H9 (cell line): Measurements from ENCODE around the gene MSI1. TPM values are rescaled to one million over a fixed set of nuclear protein-coding genes. Genes with fewer than 3 reads are reported as not detected.

Experiments used
- DNase-seq: peaks from one replicate; pipeline ENCODE4 v3.0.0-alpha.2; 2017
- H2AFZ ChIP-seq: one replicate; pipeline ENCODE4 v1.6.1; 2013; ENCODE audit warnings: mild to moderate bottlenecking, low read length, control low read depth, moderate library complexity
- H2AK5ac ChIP-seq: 2 replicates; pipeline ENCODE4 v1.6.1; 2013; ENCODE audit warnings: low read length, control low read depth, mixed read lengths; ENCODE audit not compliant: insufficient read length
- H2BK120ac ChIP-seq: one replicate; pipeline ENCODE4 v1.6.1; 2013; ENCODE audit warnings: low read depth, mild to moderate bottlenecking, low read length, control low read depth, inconsistent platforms; ENCODE audit not compliant: poor library complexity, severe bottlenecking
- H2BK12ac ChIP-seq: 2 replicates; pipeline ENCODE4 v1.6.1; 2013; ENCODE audit warnings: low read length, control low read depth, mixed read lengths, low read depth; ENCODE audit not compliant: insufficient read length
- H2BK15ac ChIP-seq: 2 replicates; pipeline ENCODE4 v1.6.1; 2013; ENCODE audit warnings: low read depth, low read length, control low read depth
- H2BK20ac ChIP-seq: one replicate; pipeline ENCODE4 v1.6.1; 2013; ENCODE audit warnings: low read depth, mild to moderate bottlenecking, low read length, control low read depth, inconsistent platforms; ENCODE audit not compliant: poor library complexity, severe bottlenecking
- H2BK5ac ChIP-seq: 2 replicates; pipeline ENCODE4 v1.6.1; 2013; ENCODE audit warnings: low read length, control low read depth, mixed read lengths; ENCODE audit not compliant: insufficient read length
- H3K14ac ChIP-seq: 2 replicates; pipeline ENCODE4 v1.6.1; 2013; ENCODE audit warnings: low read length, control low read depth; ENCODE audit not compliant: insufficient read depth
- H3K18ac ChIP-seq: 2 replicates; pipeline ENCODE4 v1.6.1; 2013; ENCODE audit warnings: low read depth, mild to moderate bottlenecking, mixed read lengths, low read length, control low read depth; ENCODE audit not compliant: insufficient read length
- H3K23ac ChIP-seq: 2 replicates; pipeline ENCODE4 v1.6.1; 2013; ENCODE audit warnings: low read length, control low read depth, mixed read lengths, low read depth; ENCODE audit not compliant: insufficient read length
- H3K23me2 ChIP-seq: 2 replicates; pipeline ENCODE4 v1.6.1; 2013; ENCODE audit warnings: low read depth, mild to moderate bottlenecking, mixed read lengths, low read length, control low read depth; ENCODE audit not compliant: insufficient read length, poor library complexity, severe bottlenecking
- H3K27ac ChIP-seq: 2 replicates; pipeline ENCODE4 v1.5.1; 2013; ENCODE audit warnings: low read length, control low read depth, mixed read lengths, low read depth; ENCODE audit not compliant: insufficient read length
- H3K27me3 ChIP-seq: 2 replicates; pipeline ENCODE4 v1.6.1; 2013; ENCODE audit warnings: low read length, control low read depth, inconsistent platforms; ENCODE audit not compliant: insufficient read depth
- H3K4ac ChIP-seq: 2 replicates; pipeline ENCODE4 v1.6.1; 2013; ENCODE audit warnings: low read depth, mild to moderate bottlenecking, control low read depth, inconsistent platforms, low read length, moderate library complexity
- H3K4me1 ChIP-seq: 2 replicates; pipeline ENCODE4 v1.6.1; 2013; ENCODE audit warnings: low read length, control low read depth, inconsistent platforms; ENCODE audit not compliant: insufficient read depth
- H3K4me2 ChIP-seq: 2 replicates; pipeline ENCODE4 v1.6.1; 2013; ENCODE audit warnings: low read length, control low read depth, mixed read lengths; ENCODE audit not compliant: insufficient read length, insufficient read depth
- H3K56ac ChIP-seq: 2 replicates; pipeline ENCODE4 v1.6.1; 2013; ENCODE audit warnings: low read depth, mild to moderate bottlenecking, mixed read lengths, low read length, control low read depth; ENCODE audit not compliant: insufficient read length
- H3K79me1 ChIP-seq: 2 replicates; pipeline ENCODE4 v1.6.1; 2013; ENCODE audit warnings: low read depth, mild to moderate bottlenecking, moderate library complexity, low read length, control low read depth, inconsistent platforms; ENCODE audit not compliant: insufficient read depth, poor library complexity, severe bottlenecking
- H3K79me2 ChIP-seq: 2 replicates; pipeline ENCODE4 v1.6.1; 2013; ENCODE audit warnings: low read length, control low read depth, inconsistent platforms; ENCODE audit not compliant: insufficient read depth
- H3K9ac ChIP-seq: 2 replicates; pipeline ENCODE4 v1.6.1; 2013; ENCODE audit warnings: low read length, control low read depth, mixed read lengths; ENCODE audit not compliant: insufficient read length; ENCODE audit errors: extremely low read depth
- H3K9me3 ChIP-seq: one replicate; pipeline ENCODE4 v1.6.1; 2013; ENCODE audit warnings: low read depth, low read length, inconsistent platforms; ENCODE audit not compliant: control insufficient read depth
- H3T11ph ChIP-seq: one replicate; pipeline ENCODE4 v1.6.1; 2013; ENCODE audit warnings: mild to moderate bottlenecking, low read length, control low read depth, inconsistent platforms
- H4K20me1 ChIP-seq: one replicate; pipeline ENCODE4 v1.6.1; 2013; ENCODE audit not compliant: control insufficient read depth, insufficient read length, insufficient read depth
- H4K5ac ChIP-seq: 2 replicates; pipeline ENCODE4 v1.6.1; 2013; ENCODE audit warnings: low read depth, mild to moderate bottlenecking, mixed read lengths, low read length, control low read depth; ENCODE audit not compliant: insufficient read length
- H4K8ac ChIP-seq: replicated peaks from 2 replicates; pipeline ENCODE4 v1.6.1; 2013; ENCODE audit warnings: low read length, control low read depth, mixed read lengths, low read depth; ENCODE audit not compliant: insufficient read length
- H4K91ac ChIP-seq: 2 replicates; pipeline ENCODE4 v1.6.1; 2013; ENCODE audit warnings: low read depth, mild to moderate bottlenecking, moderate library complexity, mixed read lengths, low read length, control low read depth; ENCODE audit not compliant: insufficient read length
- H3K27ac Mint-ChIP-seq, 3 experiments: 2 replicates in 2 of 3; 3 replicates in 1 of 3; pipeline ENCODE4 v1.8.0; 2020 to 2021; ENCODE audit warnings: mixed read lengths in 3 of 3, mild to moderate bottlenecking in 1 of 3, moderate library complexity in 1 of 3
- H3K27me3 Mint-ChIP-seq: 2 replicates; pipeline ENCODE4 v1.8.0; 2021; ENCODE audit warnings: low read depth, mild to moderate bottlenecking, moderate library complexity, mixed read lengths
- H3K36me3 Mint-ChIP-seq, 3 experiments: 2 replicates in 2 of 3; 3 replicates in 1 of 3; pipeline ENCODE4 v1.8.0; 2020 to 2021; ENCODE audit warnings: low read depth in 3 of 3, mixed read lengths in 3 of 3; ENCODE audit not compliant: insufficient read depth in 1 of 3
- H3K4me1 Mint-ChIP-seq, 2 experiments: 2 replicates each; pipeline ENCODE4 v1.8.0; 2020; ENCODE audit warnings: mixed read lengths in 2 of 2
- H3K4me3 Mint-ChIP-seq, 2 experiments: 2 replicates in 1 of 2; 3 replicates in 1 of 2; pipeline ENCODE4 v1.8.0; 2020 to 2021; ENCODE audit warnings: mild to moderate bottlenecking in 2 of 2, mixed read lengths in 2 of 2, moderate library complexity in 1 of 2
- H3K9me3 Mint-ChIP-seq, 2 experiments: 2 replicates in 1 of 2; 3 replicates in 1 of 2; pipeline ENCODE4 v1.8.0; 2020; ENCODE audit warnings: mild to moderate bottlenecking in 2 of 2, mixed read lengths in 2 of 2, moderate library complexity in 1 of 2
- WGBS: extraction: QIAGEN DNeasy Blood & Tissue Kit; methylation state at CpG from one replicate; pipeline ENCODE4 v1.1.7; 2013; ENCODE audit warnings: missing lambda C conversion rate, low lambda C conversion rate, mixed read lengths; ENCODE audit not compliant: insufficient read length; ENCODE audit errors: extremely low coverage; 5-methylcytosine and 5-hydroxymethylcytosine counted together
- total RNA-seq: library from RNA; stranded (reverse); gene quantifications from 2 replicates; pipeline ENCODE4 v1.2.1, GENCODE V29; 2021
- TF ChIP-seq, protein P1 (sequence below): fragments of 200-600 bp; sonication (generic); conservative IDR thresholded peaks from 3 replicates; pipeline ENCODE4 v1.8.0; 2021; ENCODE audit warnings: antibody characterized with exemption, mild to moderate bottlenecking

Gene MSI1
- total RNA-seq, 1 experiment from 2014 or later: 91.5 TPM

DNA sequence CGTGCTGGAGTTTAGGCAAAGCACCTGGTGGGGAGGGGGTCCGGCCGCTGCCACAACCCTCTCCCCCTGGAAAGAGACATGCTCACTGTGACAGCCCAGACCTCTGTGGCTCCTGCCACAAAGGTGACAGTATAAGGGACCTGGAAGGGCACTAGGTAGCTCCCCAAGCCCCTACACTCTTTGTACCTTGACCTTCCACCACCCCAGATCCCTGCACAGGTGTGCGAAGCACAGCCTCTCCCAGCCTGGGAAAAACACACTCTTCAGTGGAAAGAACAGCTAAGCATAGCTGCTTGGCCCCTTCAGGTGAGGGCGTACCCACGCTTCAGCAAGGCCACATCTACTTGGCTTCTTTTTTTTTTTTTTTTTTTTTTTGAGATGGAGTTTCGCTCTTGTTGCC lies 36.4 kb downstream of the MSI1 start:
- no peak for DNase-seq

More for the DNA sequence above, 36.4 kb downstream of the MSI1 start:
- Histone ChIP-seq H3K4ac (no peak overlapping the region), H3K4me1 (no peaks in the 10 kb centered on the region), H2AK5ac (no peak overlapping the region), H2AFZ (no peak overlapping the region), H3T11ph (no peak overlapping the region), H3K27me3 (no peaks in the 10 kb centered on the region), H2BK20ac (no peak overlapping the region), H3K79me1 (no peaks in the 10 kb centered on the region), H4K20me1 (no peaks in the 10 kb centered on the region), H3K23ac (no peak overlapping the region), H3K18ac (no peak overlapping the region), H2BK15ac (no peak overlapping the region), H4K5ac (no peak overlapping the region), H3K79me2 (no peaks in the 10 kb centered on the region), H2BK12ac (no peak overlapping the region), H2BK120ac (no peak overlapping the region), H4K91ac (no peak overlapping the region), H3K23me2 (no peaks in the 10 kb centered on the region), H3K9me3 (peaks cover 4% of the 10 kb centered on the region), H3K56ac (no peak overlapping the region), H3K27ac (no peak overlapping the region), H2BK5ac (no peak overlapping the region), H4K8ac (no peak overlapping the region), H3K14ac (no peak overlapping the region), H3K4me2 (no peak overlapping the region), H3K9ac (no peak overlapping the region)
- Mint-ChIP-seq H3K9me3 (peaks cover 17 to 18% of the 10 kb centered on the region in 2 experiments), H3K27me3 (peaks cover 10% of the 10 kb centered on the region), H3K36me3 (peaks cover 3 to 14% (median 8%) of the 10 kb centered on the region in 3 experiments), H3K27ac (no peak overlapping the region; a peak in 1 of 7 replicates), H3K4me1 (no peaks in the 10 kb centered on the region), H3K4me3 (no peak overlapping the region)
- TF ChIP-seq, protein P1, sequence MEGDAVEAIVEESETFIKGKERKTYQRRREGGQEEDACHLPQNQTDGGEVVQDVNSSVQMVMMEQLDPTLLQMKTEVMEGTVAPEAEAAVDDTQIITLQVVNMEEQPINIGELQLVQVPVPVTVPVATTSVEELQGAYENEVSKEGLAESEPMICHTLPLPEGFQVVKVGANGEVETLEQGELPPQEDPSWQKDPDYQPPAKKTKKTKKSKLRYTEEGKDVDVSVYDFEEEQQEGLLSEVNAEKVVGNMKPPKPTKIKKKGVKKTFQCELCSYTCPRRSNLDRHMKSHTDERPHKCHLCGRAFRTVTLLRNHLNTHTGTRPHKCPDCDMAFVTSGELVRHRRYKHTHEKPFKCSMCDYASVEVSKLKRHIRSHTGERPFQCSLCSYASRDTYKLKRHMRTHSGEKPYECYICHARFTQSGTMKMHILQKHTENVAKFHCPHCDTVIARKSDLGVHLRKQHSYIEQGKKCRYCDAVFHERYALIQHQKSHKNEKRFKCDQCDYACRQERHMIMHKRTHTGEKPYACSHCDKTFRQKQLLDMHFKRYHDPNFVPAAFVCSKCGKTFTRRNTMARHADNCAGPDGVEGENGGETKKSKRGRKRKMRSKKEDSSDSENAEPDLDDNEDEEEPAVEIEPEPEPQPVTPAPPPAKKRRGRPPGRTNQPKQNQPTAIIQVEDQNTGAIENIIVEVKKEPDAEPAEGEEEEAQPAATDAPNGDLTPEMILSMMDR: no peak
- no CpG with 5 or more reads among the region's 7 CpGs for WGBS
